GM12878 (cell line): ENCODE measurements around the gene RFWD3. TPM values are rescaled to one million over a fixed set of nuclear protein-coding genes. Genes with fewer than 3 reads are reported as not detected.
A peak's percentile ranks its signal among the peaks of the same experiment; 100 is the strongest.

ENCODE experiments used
- ATAC-seq: fragments of 200-7000 bp; cut with Tn5 transposase; 3 replicates; pipeline ENCODE4 v1.9.1; 2020; ENCODE audit warnings: mild to moderate bottlenecking, moderate library complexity
- BruUV-seq: library from RNA; stranded (reverse); fragments of 400-500 nt; replicated peaks from 2 replicates; lab custom pipeline; 2021; lab: Mats Ljungman, UMichigan
- CTCF ChIA-PET: fragments of 300-600 bp; sonication (Branson Sonifier 250); formaldehyde crosslinking; extraction: SDS; loops from one replicate; lab custom pipeline; 2021; ENCODE audit warnings: inconsistent platforms; lab: Yijun Ruan, JAX
- POLR2A ChIA-PET: fragments of 350-600 bp; formaldehyde crosslinking; extraction: SDS; loops from one replicate; lab custom pipeline; 2021; ENCODE audit warnings: inconsistent platforms; lab: Charles Lee
- RAD21 ChIA-PET: fragments of 300-600 bp; sonication (Branson Sonifier 250); formaldehyde crosslinking; loops from one replicate; lab custom pipeline; 2023; ENCODE audit warnings: antibody characterized with exemption; ENCODE audit not compliant: unreplicated experiment; lab: Charles Lee
- SMC1A ChIA-PET: fragments of 300-600 bp; sonication (Branson Sonifier 250); formaldehyde crosslinking; loops from one replicate; lab custom pipeline; 2023; ENCODE audit not compliant: unreplicated experiment, uncharacterized antibody; lab: Charles Lee
- DNase-seq: peaks from one replicate; pipeline ENCODE4 v3.0.0-alpha.2; 2011; ENCODE audit warnings: low read depth, low spot score
- FAIRE-seq: peaks from 3 replicates; lab custom pipeline; 2011; peaks lifted over from hg19 to GRCh38; lab: Jason Lieb, UNC
- H2AFZ ChIP-seq: 2 replicates; pipeline ENCODE4 v1.6.0; 2011; ENCODE audit warnings: low read depth, low read length, control low read depth; ENCODE audit not compliant: control insufficient read depth
- H3K27ac ChIP-seq: 2 replicates; pipeline ENCODE4 v1.5.1; 2011; ENCODE audit warnings: control low read depth; ENCODE audit not compliant: control insufficient read depth, insufficient read depth
- H3K27me3 ChIP-seq, 2 experiments: replicated peaks in 1 of 2; 2 replicates each; pipeline versions ENCODE4 v1.6.0 to v1.6.1; 2011; ENCODE audit warnings: low read length in 1 of 2; ENCODE audit not compliant: control insufficient read depth in 2 of 2, insufficient read depth in 2 of 2
- H3K36me3 ChIP-seq, 2 experiments: 2 replicates each; pipeline ENCODE4 v1.5.1; 2011; ENCODE audit warnings: low read length in 1 of 2; ENCODE audit not compliant: control insufficient read depth in 2 of 2, insufficient read depth in 2 of 2
- H3K4me1 ChIP-seq: 2 replicates; pipeline ENCODE4 v1.6.1; 2011; ENCODE audit warnings: mild to moderate bottlenecking, low read length, moderate library complexity, mixed read lengths; ENCODE audit not compliant: control insufficient read depth, insufficient read depth
- H3K4me2 ChIP-seq: 2 replicates; pipeline ENCODE4 v1.6.0; 2011; ENCODE audit warnings: control low read depth; ENCODE audit not compliant: control insufficient read depth, insufficient read depth
- H3K4me3 ChIP-seq: fragments of 200-600 bp; sonication (generic); 2 replicates; pipeline ENCODE4 v1.5.1; 2016
- H3K79me2 ChIP-seq: 2 replicates; pipeline ENCODE4 v1.6.0; 2011; ENCODE audit warnings: low read length; ENCODE audit not compliant: control insufficient read depth, insufficient read depth
- H3K9ac ChIP-seq: 2 replicates; pipeline ENCODE4 v1.8.0; 2011; ENCODE audit warnings: low read length, control low read depth, mixed read lengths; ENCODE audit not compliant: control insufficient read depth, insufficient read depth
- H3K9me3 ChIP-seq: replicated peaks from 3 replicates; pipeline ENCODE4 v1.5.1; 2011; ENCODE audit warnings: mild to moderate bottlenecking, low read length; ENCODE audit not compliant: control insufficient read depth, insufficient read depth
- H4K20me1 ChIP-seq: 2 replicates; pipeline ENCODE4 v1.6.0; 2011; ENCODE audit not compliant: control insufficient read depth, insufficient read depth
- CREB1 ChIP-seq: IDR thresholded peaks from 2 replicates; pipeline ENCODE4 v1.6.1; 2012; ENCODE audit warnings: low read depth, mild to moderate bottlenecking, inconsistent platforms
- HDAC2 ChIP-seq: fragments of 200-600 bp; sonication (generic); IDR thresholded peaks from 2 replicates; pipeline ENCODE4 v1.6.1; 2017
- PKNOX1 ChIP-seq: fragments of 450-650 bp; IDR thresholded peaks from 2 replicates; pipeline ENCODE4 v1.6.1; 2016; ENCODE audit warnings: mild to moderate bottlenecking
- SMC3 ChIP-seq: IDR thresholded peaks from 2 replicates; pipeline ENCODE4 v1.6.1; 2011; ENCODE audit warnings: low read length, improper control_type of control experiment, borderline replicate concordance
- SREBF2 ChIP-seq: IDR thresholded peaks from 2 replicates; pipeline ENCODE4 v1.6.1; 2012; ENCODE audit warnings: mild to moderate bottlenecking, low read length
- ZBTB11 ChIP-seq: fragments of 450-650 bp; formaldehyde crosslinking; IDR thresholded peaks from 2 replicates; pipeline ENCODE4 v1.5.0; 2022; ENCODE audit warnings: mild to moderate bottlenecking, missing genetic modification characterization
- ZBTB33 ChIP-seq: fragments of 450-650 bp; IDR thresholded peaks from 2 replicates; pipeline ENCODE4 v1.6.1; 2017; ENCODE audit warnings: mild to moderate bottlenecking
- WGBS: methylation state at CpG from one replicate; pipeline ENCODE4 v1.1.6; 2016; ENCODE audit warnings: low lambda C conversion rate; ENCODE audit not compliant: insufficient replicate concordance, insufficient coverage; ENCODE audit errors: missing lambda C conversion rate; 5-methylcytosine and 5-hydroxymethylcytosine counted together
- in situ Hi-C: fragments of 300-500 bp; cut with MboI; formaldehyde crosslinking; loops from 9 replicates; pipeline ENCODE4 v1.14.3; 2018; ENCODE audit warnings: mixed read lengths
- intact Hi-C: fragments of 100-400 bp; cut with micrococcal nuclease; formaldehyde crosslinking; loops from one replicate; pipeline ENCODE4 v1.14.2; 2022; ENCODE audit not compliant: unreplicated experiment
- polyA plus RNA-seq, 11 experiments: library from polyadenylated mRNA; depleted of rRNA in 4 of 11; unstranded in 6 of 11; stranded (reverse) in 5 of 11; fragments of >200 nt; fragmentation: Nextera tagmentation in 4 of 11; fragmentation: Illumina TruSeq in 1 of 11; extraction: Ambion mirVana in 4 of 11; extraction: Trizol in 1 of 11; gene quantifications; 1 replicate in 1 of 11; 2 replicates in 10 of 11; pipeline versions ENCODE4 v1.2.1 to v1.2.3, GENCODE V29; 2011 to 2016; ENCODE audit warnings: inconsistent platforms in 2 of 11, missing spikeins in 2 of 11, low read depth in 1 of 11
- total RNA-seq, 4 experiments: library from RNA; depleted of rRNA in 3 of 4; stranded (reverse); fragments of >200 nt in 3 of 4; fragmentation: Illumina TruSeq in 1 of 4; extraction: Trizol in 1 of 4; gene quantifications; 2 replicates each; pipeline versions ENCODE4 v1.2.1 to v1.2.3, GENCODE V29; 2013 to 2021

RFWD3 gene
- total and polyA plus RNA-seq, 10 of the 15 experiments (the other 5 are each of a cell fraction or from before 2014, with no cell fraction given), result 10.7 to 78.5 (median 51.2) TPM

- CTCF ChIA-PET, result interaction anchor here (1.0 to 2.1 kb wide), 5 partner anchors 12 to 309 kb away, joined by 3 to 4 read pairs (median 3); no protein-coding TSS in a partner anchor
- Histone ChIP-seq H3K4me2 (peak overlapping the region; percentile 52), H3K79me2 (peaks cover 56% of the 10 kb centered on the region), H3K27me3 (no peaks in the 10 kb centered on the region), H3K9ac (peak overlapping the region; percentile 94), H3K9me3 (no peaks in the 10 kb centered on the region), H4K20me1 (no peaks in the 10 kb centered on the region; the same call in 1 of the 2 replicates), H3K4me1 (peaks cover 8% of the 10 kb centered on the region; the same call in 1 of the 2 replicates), H3K36me3 (no peaks in the 10 kb centered on the region), H3K27ac (peak overlapping the region; percentile 83), H2AFZ (peak overlapping the region; percentile 99), H3K4me3 (peak overlapping the region; percentile 93)
- SMC1A ChIA-PET, result interaction anchor here (0.6 to 2.9 kb wide), 4 partner anchors 9 to 62 kb away, joined by 3 to 21 read pairs (median 4); no protein-coding TSS in a partner anchor
- in situ Hi-C loops (no loop called here), intact Hi-C loops (loop anchor here (10.0 kb wide), 1 partner anchor 111 kb away; no protein-coding TSS in a partner anchor)
- DNase-seq, result no peak
- ATAC-seq, result peak; percentile 16
- no TSS peak for BruUV-seq
- RAD21 ChIA-PET, result interaction anchor here (0.7 to 1.2 kb wide), 6 partner anchors 16 to 111 kb away, joined by 3 to 6 read pairs (median 4); partner anchors contain the start of gene RFWD3
- POLR2A ChIA-PET, result interaction anchor here (0.6 to 2.2 kb wide), 10 partner anchors 13 to 381 kb away, joined by 3 to 8 read pairs (median 4); no protein-coding TSS in a partner anchor
- FAIRE-seq, result peak; percentile 31
- TF ChIP-seq SMC3, result 0 out of 2 replicates have a peak, but pooled peaks have one; percentile 8
- TF ChIP-seq ZBTB11 (CRISPR knock-in tag), result no peak
- no peak for TF ChIP-seq HDAC2
- TF ChIP-seq CREB1, result no peak
- TF ChIP-seq SREBF2, result no peak
- TF ChIP-seq PKNOX1, result peak; percentile 8; the same call in 1 of the 2 replicates
- no peak for TF ChIP-seq ZBTB33
- 3% methylated on average over 17 of the region's 17 CpGs for WGBS
These were observed 60.7 kb downstream of the RFWD3 start for GRCh38 chr16:74605746-74606520.
